ENCODE data around the gene CTSH. TPM values are rescaled to one million over a fixed set of nuclear protein-coding genes. Genes with fewer than 3 reads are reported as not detected.

The CTSH gene
- polyA plus RNA-seq, 1 donor (not counting 4 experiments of a cell fraction or from before 2014, with no cell fraction given): 23.0 TPM

- dilution Hi-C loops (cut with MboI; ENCODE audit: extremely low pct_ligation_motif_present, low sequenced_read_pairs): no loop called here
- Histone ChIP-seq H3K4me2 (ENCODE audit: control insufficient read depth, extremely low read depth, insufficient read depth, low read depth, low read length) (no peak overlapping the region), H3K79me2 (ENCODE audit: control insufficient read depth, insufficient read depth, low read length) (no peaks in the 10 kb centered on the region), H2AFZ (ENCODE audit: control insufficient read depth, low read length) (no peak overlapping the region), H3K9ac (ENCODE audit: control insufficient read depth, extremely low read depth, insufficient read depth, low read length) (no peak overlapping the region), H3K4me1 (ENCODE audit: control insufficient read depth, extremely low read depth, insufficient read depth, low read length) (peaks cover 23% of the 10 kb centered on the region), H3K9me1 (ENCODE audit: control insufficient read depth, extremely low read depth, insufficient read depth, low read length) (peaks cover 4% of the 10 kb centered on the region), H3K27ac (ENCODE audit: control insufficient read depth, insufficient read depth, low read length) (no peak overlapping the region), H3K9me3 (ENCODE audit: control insufficient read depth, low read depth, low read length) (no peaks in the 10 kb centered on the region), H3K36me3 (ENCODE audit: control insufficient read depth in 2 of 2, extremely low read depth in 1 of 2, insufficient read depth in 2 of 2, low read length in 2 of 2) (peaks cover 9 to 15% of the 10 kb centered on the region in 2 experiments), H4K20me1 (ENCODE audit: control insufficient read depth, extremely low read depth, insufficient read depth, low read length) (no peaks in the 10 kb centered on the region), H3K4me3 (ENCODE audit: control insufficient read depth in 2 of 3, extremely low read depth in 1 of 3, insufficient read depth in 2 of 3, low read depth in 1 of 3, low read length in 3 of 3) (no peak overlapping the region), H3K27me3 (ENCODE audit: control insufficient read depth, extremely low read depth, insufficient read depth, low read length) (no peaks in the 10 kb centered on the region)
- no peak for TF ChIP-seq EZH2 (IDR thresholded peaks at IDR 0.05; ENCODE audit: low read length)
- TF ChIP-seq CTCF (optimal IDR thresholded peaks at IDR 0.05 in 1 of 3, IDR thresholded peaks at IDR 0.05 in 1 of 3, conservative IDR thresholded peaks at IDR 0.05 in 1 of 3; ENCODE audit: extremely low read depth in 1 of 3, insufficient read depth in 2 of 3, low read length in 3 of 3): no peak
- no peak for FAIRE-seq
- DNase-seq (ENCODE audit: low read depth, low spot score): no peak
These were observed 27.0 kb downstream of the CTSH start for GRCh38 chr15:78917888-78918287.

GRCh38 chr15:78916088-78916487 is 28.8 kb downstream of the CTSH start:
- H3K36me3 ChIP-seq (ENCODE audit: control insufficient read depth in 2 of 2, extremely low read depth in 1 of 2, insufficient read depth in 2 of 2, low read length in 2 of 2): peaks cover 3 to 13% of the 10 kb centered on the region in 2 experiments
- FAIRE-seq: no peak
- no peak overlapping the region for H3K9ac ChIP-seq (ENCODE audit: control insufficient read depth, extremely low read depth, insufficient read depth, low read length)

More at GRCh38 chr15:78916088-78916487, 28.8 kb downstream of the CTSH start:
- Histone ChIP-seq H3K27ac (ENCODE audit: control insufficient read depth, insufficient read depth, low read length) (peak overlapping the region; percentile 63), H3K4me2 (ENCODE audit: control insufficient read depth, extremely low read depth, insufficient read depth, low read depth, low read length) (peak overlapping the region; percentile 67), H3K4me3 (ENCODE audit: control insufficient read depth in 2 of 3, extremely low read depth in 1 of 3, insufficient read depth in 2 of 3, low read depth in 1 of 3, low read length in 3 of 3) (no peak overlapping the region), H3K9me1 (ENCODE audit: control insufficient read depth, extremely low read depth, insufficient read depth, low read length) (peaks cover 4% of the 10 kb centered on the region), H3K4me1 (ENCODE audit: control insufficient read depth, extremely low read depth, insufficient read depth, low read length) (peaks cover 23% of the 10 kb centered on the region), H3K79me2 (ENCODE audit: control insufficient read depth, insufficient read depth, low read length) (no peaks in the 10 kb centered on the region), H4K20me1 (ENCODE audit: control insufficient read depth, extremely low read depth, insufficient read depth, low read length) (no peaks in the 10 kb centered on the region), H2AFZ (ENCODE audit: control insufficient read depth, low read length) (no peak overlapping the region), H3K27me3 (ENCODE audit: control insufficient read depth, extremely low read depth, insufficient read depth, low read length) (no peaks in the 10 kb centered on the region), H3K9me3 (ENCODE audit: control insufficient read depth, low read depth, low read length) (no peaks in the 10 kb centered on the region)
- TF ChIP-seq CTCF (optimal IDR thresholded peaks at IDR 0.05 in 1 of 3, IDR thresholded peaks at IDR 0.05 in 1 of 3, conservative IDR thresholded peaks at IDR 0.05 in 1 of 3; ENCODE audit: extremely low read depth in 1 of 3, insufficient read depth in 2 of 3, low read length in 3 of 3): no peak
- no peak for TF ChIP-seq EZH2 (IDR thresholded peaks at IDR 0.05; ENCODE audit: low read length)
- dilution Hi-C loops (cut with MboI; ENCODE audit: extremely low pct_ligation_motif_present, low sequenced_read_pairs): no loop called here
- DNase-seq (ENCODE audit: low read depth, low spot score): no peak

All from keratinocyte (primary cell).